GM19467 (cell line): ENCODE results near the gene CATSPERE.

Source experiments
- ATAC-seq: cut with Tn5 transposase; IDR thresholded peaks from one replicate; pipeline ENCODE4 v1.9.1; 2021; ENCODE audit warnings: mild to moderate bottlenecking, moderate library complexity; ENCODE audit not compliant: unreplicated experiment

CATSPERE gene

DNA sequence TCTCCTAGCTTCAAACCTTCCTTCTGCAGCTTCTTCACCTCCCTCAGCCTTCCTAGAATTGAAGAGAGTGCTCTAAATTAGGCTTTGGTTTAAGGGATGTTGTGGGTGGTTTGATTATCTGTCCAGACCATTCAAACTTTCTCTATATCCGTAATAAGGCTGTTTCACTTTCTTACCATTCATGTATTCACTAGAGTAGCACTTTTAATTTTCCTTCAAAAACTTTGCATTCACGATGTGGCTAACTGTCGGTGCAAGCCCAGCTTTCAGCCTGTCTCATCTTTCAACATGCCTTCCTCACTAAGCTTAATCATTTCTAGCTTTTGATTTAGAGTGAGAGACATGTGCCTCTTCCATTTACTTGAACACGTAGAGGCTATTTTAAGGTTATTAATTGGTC, 165.6 kb downstream of the CATSPERE start:
- ATAC-seq: no peak

DNA sequence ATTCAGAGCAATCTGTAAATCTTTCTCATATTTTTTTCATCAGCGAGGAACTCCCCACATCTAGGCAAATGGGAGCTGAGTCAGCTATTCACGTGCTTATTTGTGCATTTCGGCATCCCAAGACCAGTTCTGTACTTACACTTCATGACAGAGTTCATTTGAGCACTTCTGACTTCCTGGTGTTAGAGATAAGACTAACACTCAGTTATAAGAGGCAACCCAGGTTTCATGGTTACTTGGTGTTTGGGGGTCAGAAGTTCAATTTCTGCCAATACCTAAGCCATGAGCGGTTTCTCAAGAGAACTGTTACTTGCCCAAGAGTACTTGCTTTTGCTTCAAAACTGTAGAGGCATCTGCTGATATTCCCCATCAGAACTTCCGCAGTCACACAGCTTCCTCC, 167.7 kb downstream of the CATSPERE start:
- no peak for ATAC-seq

GRCh38 chr1:244633140-244633539, 172.1 kb downstream of the CATSPERE start:
- ATAC-seq: no peak

- no peak for ATAC-seq
These were observed 173.5 kb downstream of the CATSPERE start for GRCh38 chr1:244634546-244634945.

DNA sequence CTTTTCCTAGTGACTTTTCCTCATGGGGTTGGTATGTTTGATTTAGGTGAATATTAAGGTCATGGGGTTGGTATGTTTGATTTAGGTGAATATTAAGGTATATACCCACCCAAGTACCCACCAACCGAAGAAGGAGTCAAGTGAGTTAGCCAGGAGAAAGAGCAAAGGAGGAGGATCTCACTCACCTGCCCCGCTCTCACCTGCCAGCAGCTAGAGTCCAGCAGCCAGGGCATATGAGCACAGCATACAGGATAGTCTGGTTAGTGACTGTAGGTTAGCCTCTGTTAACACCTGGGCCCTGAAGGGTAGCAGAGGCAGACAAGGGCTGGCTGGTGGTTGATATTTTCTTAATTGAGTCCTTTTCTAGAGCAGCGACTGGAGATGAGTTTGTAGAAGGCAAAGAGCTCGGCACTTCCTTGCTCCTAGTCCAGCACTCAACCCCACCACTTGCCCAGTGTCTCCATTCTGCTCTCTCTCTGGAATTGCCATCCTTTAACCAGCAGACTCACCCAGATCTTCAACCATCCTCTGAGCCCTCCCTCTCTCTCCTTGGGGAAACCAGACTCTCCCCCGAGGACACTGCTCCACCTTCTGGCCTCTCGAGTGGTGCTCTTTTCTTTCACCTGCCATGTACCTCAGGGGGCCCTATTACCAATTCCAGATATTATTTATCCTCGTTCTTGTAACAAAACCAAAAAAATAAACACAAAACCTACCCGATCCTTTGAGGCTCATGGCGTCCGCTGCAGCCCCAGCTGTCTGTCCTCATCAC, 175.6 kb downstream of the CATSPERE start:
- ATAC-seq: no peak

DNA sequence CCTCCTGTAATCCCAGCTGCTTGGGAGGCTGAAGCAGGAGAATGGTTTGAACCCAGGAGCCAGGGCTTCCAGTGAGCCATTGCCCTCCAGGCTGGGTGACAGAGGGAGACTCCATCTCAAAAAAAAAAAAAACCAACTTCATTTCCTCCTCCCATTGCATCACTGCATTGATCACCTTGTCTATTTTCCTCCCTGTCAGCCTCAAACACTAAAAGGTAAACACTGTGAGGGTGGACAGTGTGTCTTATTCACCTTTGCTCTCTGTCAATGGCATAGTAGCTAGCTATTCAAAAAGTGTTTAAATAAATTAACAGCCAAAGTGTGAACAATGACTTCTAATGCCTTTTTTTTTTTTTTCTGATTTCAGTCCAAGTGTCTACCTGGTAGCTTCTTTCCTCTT, 178.5 kb downstream of the CATSPERE start:
- ATAC-seq: no peak

DNA sequence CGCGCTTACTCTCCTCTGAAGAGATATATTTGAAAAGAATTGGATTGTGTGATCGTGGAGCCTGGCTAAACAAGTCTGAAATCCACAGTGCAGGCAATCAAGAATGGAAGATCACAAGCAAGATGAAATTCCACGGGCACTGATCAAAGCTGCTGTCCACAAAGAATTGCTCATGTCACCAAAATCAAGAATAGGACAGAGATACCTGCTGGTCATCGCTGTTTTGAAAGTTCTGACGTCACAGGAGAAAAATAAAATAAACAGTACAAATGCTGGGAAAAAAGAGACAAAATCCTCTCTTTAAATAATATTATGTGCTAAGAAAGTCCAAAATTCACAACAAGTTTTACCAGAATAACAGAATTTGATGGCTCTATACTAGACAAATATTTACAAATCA, 179.8 kb downstream of the CATSPERE start:
- no peak for ATAC-seq

DNA sequence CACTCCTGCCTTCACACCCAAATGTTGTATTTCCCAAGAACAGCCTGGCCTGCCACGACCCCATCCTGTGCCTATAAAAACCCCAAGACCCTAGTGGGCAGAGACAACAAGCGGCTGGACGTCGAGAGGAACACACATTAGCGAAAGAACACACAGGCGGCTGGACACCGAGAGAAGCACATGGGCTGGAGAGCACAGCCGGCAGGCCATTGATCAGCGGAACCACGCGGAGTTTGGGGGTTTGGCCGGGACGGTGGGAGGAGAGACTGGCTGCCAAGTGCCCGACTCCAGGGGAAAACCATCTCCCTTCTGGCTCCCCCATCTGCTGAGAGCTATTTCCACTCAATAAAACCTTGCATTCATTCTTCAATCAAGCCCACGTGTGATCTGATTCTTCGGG, 181.5 kb downstream of the CATSPERE start:
- ATAC-seq: no peak

DNA sequence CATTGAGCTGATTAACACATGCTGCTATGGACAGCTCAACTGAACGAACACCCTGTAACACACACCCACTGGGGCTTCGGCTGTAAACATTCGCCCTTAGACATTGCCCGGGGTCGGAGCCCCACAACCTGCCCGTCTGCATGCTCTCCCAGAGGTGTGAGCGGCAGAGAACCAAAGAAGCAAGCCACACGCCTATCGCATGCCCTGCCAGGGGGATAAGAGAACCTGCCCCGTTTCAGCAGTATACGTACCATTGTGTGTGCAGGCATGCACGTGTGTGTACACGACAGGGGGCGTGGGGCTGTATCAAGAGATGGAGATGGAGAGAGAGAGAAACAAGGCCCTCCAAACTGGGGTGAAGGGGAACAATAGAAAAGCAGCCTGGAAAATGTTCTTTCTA, 181.9 kb downstream of the CATSPERE start:
- no peak for ATAC-seq

DNA sequence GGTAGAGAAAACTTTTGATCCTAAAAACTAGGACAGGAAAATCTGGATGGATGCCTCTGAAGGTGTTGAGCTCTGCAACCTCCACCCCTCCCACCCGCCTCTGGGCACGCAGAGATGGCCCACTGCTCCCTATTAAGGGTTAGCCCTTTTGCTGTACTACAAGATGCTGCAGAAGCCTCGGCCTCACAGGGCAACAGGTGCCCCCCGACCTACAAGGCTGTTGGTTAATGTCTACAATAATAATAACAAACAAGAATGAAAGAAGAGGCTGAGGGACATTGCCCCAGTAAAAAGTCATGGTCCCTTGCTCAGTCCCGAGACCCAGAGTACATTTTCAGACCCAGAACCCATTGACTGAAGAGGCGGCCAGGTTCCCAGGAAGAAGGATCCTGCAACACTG, 184.3 kb downstream of the CATSPERE start:
- no peak for ATAC-seq

DNA sequence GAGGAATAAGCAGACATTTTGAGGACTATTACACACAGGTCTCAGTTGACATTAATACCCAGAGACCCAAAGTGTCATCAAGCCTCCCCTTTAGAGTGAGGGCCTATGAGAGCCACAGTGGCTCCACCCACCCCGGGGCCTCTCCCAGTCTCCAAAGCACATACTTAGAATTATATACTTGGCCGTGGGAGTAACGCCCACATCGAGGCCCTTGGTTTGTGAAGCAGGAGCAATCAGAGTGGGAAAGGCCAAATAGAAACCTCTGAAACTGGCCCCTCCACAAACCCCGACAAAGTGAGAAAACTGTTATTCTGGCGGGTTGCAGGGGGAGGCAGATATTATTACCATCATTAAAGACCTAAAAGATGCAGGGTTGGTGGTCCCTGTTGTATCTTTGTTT, 184.8 kb downstream of the CATSPERE start:
- no peak for ATAC-seq

GRCh38 chr1:244647819-244648218, 186.7 kb downstream of the CATSPERE start:
- no peak for ATAC-seq

DNA sequence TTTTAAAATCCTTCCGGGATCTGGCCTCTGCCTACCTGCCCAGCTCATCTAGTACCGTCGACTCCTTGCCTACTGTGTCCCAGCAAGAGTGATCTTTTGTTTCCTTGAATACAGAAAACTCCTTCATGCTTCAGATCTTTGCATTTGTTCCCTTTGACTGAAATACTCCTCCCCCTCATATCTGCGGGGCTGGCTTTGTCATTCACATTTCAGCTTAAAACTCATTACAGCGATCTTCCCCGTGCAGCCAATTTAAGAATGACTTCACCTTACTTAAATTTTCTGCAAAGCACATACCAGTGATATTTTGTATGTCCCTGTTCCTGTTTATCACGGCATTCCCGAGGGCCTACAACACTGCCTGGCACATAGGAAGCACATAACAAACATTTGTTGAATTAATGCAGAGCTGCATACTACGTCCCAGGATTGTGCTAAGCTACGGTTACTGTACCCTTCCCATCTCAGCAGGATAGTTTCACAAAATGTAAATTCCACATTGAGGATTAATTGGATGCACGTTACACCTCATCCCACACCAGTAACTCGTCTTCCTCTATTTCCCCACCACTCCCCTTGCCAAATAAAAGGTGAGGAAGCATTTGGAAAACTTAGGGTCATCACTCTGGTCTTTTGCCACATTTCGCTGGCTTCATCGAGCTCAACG, 191.0 kb downstream of the CATSPERE start:
- no peak for ATAC-seq

- ATAC-seq: peak; percentile 97
These were observed 191.8 kb downstream of the CATSPERE start, which contains the start of gene DESI2 for GRCh38 chr1:244652623-244653438. TSS of gene DESI2 (plus strand) at chr1:244653126. CDS start at chr1:244653314, 188 bp downstream.

DNA sequence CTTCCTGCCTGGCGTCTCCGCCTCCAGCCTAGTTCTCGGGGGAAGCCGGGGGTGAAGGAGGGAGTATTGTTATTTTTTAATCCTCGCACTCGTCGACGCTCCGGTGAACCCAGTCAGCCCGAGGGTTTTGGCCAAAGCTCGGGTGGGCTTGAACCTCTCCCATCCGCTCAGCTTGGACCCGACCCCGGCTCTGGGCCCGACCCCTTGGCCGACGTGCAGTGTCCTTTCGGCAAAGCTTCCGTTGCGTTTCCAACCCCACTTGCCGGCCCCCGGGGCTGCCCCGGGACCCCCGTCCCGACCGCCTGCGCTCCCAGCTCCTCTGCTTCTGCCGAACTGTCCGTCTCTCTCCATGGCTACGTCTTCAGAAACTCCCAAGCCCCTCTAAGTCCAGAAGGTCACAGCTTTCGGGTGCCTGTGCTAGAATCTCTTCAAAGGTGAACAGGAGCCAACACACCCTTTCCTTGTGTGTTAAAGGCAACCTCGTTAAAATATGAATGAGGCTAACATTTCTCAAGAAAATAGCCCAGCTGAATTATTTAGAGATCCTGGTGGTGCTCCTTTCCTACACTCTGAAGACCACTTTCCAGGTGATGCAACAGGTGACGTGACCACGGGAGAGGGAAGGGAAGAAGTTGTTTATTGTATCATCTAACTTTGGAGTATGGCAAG, 192.5 kb downstream of the CATSPERE start:
- ATAC-seq: no peak

GRCh38 chr1:244654108-244655038, 193.3 kb downstream of the CATSPERE start:
- ATAC-seq: no peak

DNA sequence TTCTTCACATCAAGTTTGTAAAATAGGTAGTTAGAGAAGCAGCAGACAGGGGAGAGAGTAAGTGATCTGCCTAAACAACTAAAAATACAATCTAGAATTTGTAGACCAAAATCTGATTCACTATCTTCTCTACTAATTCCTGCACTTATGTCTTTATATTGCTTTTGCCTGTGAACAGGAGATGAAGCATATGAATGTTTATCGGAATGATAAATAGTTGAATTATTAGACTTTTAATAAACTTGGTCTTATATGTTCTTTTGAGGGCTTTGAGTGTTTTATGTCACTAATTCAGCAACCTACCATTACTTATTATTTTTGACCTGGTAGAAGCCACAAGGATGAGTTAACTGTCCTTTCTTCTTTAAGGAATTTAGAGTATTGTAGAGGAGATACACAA, 194.1 kb downstream of the CATSPERE start:
- no peak for ATAC-seq

DNA sequence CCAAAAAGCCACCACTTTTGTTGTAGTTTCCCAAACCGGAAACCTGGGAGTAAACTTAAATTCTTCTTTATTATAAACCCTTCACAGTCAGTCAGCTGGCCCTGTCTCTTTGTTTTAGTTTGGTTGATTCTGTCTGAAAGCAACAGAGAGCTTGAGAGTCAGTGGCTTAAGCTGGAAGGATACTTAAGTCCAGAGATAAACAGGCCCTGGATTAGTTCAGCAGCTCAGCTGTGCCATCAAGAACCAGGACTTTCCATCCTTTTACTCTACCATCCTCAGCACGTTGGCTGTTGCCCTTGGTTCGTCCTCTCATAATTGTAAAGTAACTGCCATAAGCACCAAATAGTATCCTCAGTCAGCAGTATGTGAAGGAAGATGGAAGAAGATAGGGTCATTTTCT, 196.3 kb downstream of the CATSPERE start:
- no peak for ATAC-seq

GRCh38 chr1:244659694-244660093, 198.6 kb downstream of the CATSPERE start:
- no peak for ATAC-seq

- ATAC-seq: no peak
These were observed 199.5 kb downstream of the CATSPERE start for GRCh38 chr1:244660595-244660994.
